PFSK-1 (cell line): Measurements from ENCODE around the gene STIM2.

Experiments used
- FOXP2 ChIP-seq: optimal IDR thresholded peaks from 2 replicates; pipeline ENCODE3; 2011; ENCODE audit warnings: borderline replicate concordance, control low read depth, inconsistent platforms; ENCODE audit not compliant: insufficient read depth; ENCODE audit errors: extremely low read length, extremely low read depth
- POLR2AphosphoS5 ChIP-seq: IDR thresholded peaks from 2 replicates; pipeline ENCODE4 v1.6.1; 2012; ENCODE audit warnings: low read depth, mild to moderate bottlenecking, control low read depth, low read length, moderate library complexity
- REST ChIP-seq, 2 experiments: IDR thresholded peaks; 2 replicates each; pipeline versions ENCODE4 v1.6.1 to v1.8.0; 2011 to 2012; ENCODE audit warnings: low read depth in 2 of 2, low read length in 2 of 2, control low read depth in 1 of 2, inconsistent platforms in 1 of 2, mild to moderate bottlenecking in 1 of 2, moderate library complexity in 1 of 2; ENCODE audit not compliant: insufficient read depth in 1 of 2
- SIN3A ChIP-seq: IDR thresholded peaks from 2 replicates; pipeline ENCODE4 v1.6.1; 2012; ENCODE audit warnings: mild to moderate bottlenecking, low read length, moderate library complexity, borderline replicate concordance; ENCODE audit not compliant: insufficient read depth
- TAF1 ChIP-seq: IDR thresholded peaks from 2 replicates; pipeline ENCODE4 v1.6.1; 2012; ENCODE audit warnings: low read length, control low read depth, borderline replicate concordance; ENCODE audit not compliant: insufficient read depth

STIM2 gene

GRCh38 chr4:26857278-26858034 is 3.2 kb upstream of the STIM2 start:
- TF ChIP-seq FOXP2 (no peak), TAF1 (0 out of 2 replicates have a peak, but pooled peaks have one; percentile 24), POLR2AphosphoS5 (no peak)

- TF ChIP-seq TAF1: no peak
- no peak for TF ChIP-seq SIN3A
- TF ChIP-seq FOXP2: no peak
- TF ChIP-seq REST (IDR thresholded peaks at IDR 0.05; ENCODE audit: insufficient read depth in 1 of 2, low read depth in 2 of 2, low read length in 2 of 2): no peak
- no peak for TF ChIP-seq POLR2AphosphoS5
Measured at GRCh38 chr4:26858035-26858918, 2.4 kb upstream of the STIM2 start.

GRCh38 chr4:26858947-26859401 is 1.7 kb upstream of the STIM2 start:
- TF ChIP-seq TAF1 (no peak), FOXP2 (no peak), SIN3A (no peak), POLR2AphosphoS5 (no peak), REST (IDR thresholded peaks at IDR 0.05; ENCODE audit: insufficient read depth in 1 of 2, low read depth in 2 of 2, low read length in 2 of 2) (no peak)

- TF ChIP-seq POLR2AphosphoS5 (no peak), REST (IDR thresholded peaks at IDR 0.05; ENCODE audit: insufficient read depth in 1 of 2, low read depth in 2 of 2, low read length in 2 of 2) (no peak)
Measured at GRCh38 chr4:26859762-26860156, 882 bp upstream of the STIM2 start.

- TF ChIP-seq REST (IDR thresholded peaks at IDR 0.05; ENCODE audit: insufficient read depth in 1 of 2, low read depth in 2 of 2, low read length in 2 of 2): 0 out of 4 replicates have a peak, but pooled peaks of 1 of the 2 experiments have one; percentile 4
- peak; percentile 73; the same call in 1 of the 2 replicates for TF ChIP-seq SIN3A
- TF ChIP-seq POLR2AphosphoS5: no peak
Measured at GRCh38 chr4:26860922-26861433, 337 bp downstream of the STIM2 start.
